Endothelial cell of umbilical vein (primary cell): Measurements from ENCODE around the gene CELF2. TPM values are rescaled to one million over a fixed set of nuclear protein-coding genes. Genes with fewer than 3 reads are reported as not detected.

ENCODE experiments used
- BruUV-seq: library from RNA; stranded (reverse); fragments of 400-500 nt; replicated peaks from 2 replicates; lab custom pipeline; 2021; lab: Mats Ljungman, UMichigan
- CTCF ChIA-PET: fragments of 300-600, 350-600 bp; sonication (Branson Sonifier 250); formaldehyde crosslinking; loops from one replicate; lab custom pipeline; 2021; ENCODE audit warnings: antibody characterized with exemption, inconsistent platforms; lab: Charles Lee
- POLR2A ChIA-PET: fragments of 300-600, 350-600 bp; sonication (Branson Sonifier 250); formaldehyde crosslinking; loops from one replicate; lab custom pipeline; 2021; ENCODE audit warnings: antibody characterized with exemption, inconsistent platforms; lab: Charles Lee
- DNase-seq: peaks from one replicate; pipeline ENCODE4 v3.0.0-alpha.2; 2011; ENCODE audit warnings: low read depth, low spot score
- FAIRE-seq: peaks from 2 replicates; lab custom pipeline; 2011; peaks lifted over from hg19 to GRCh38; lab: Jason Lieb, UNC
- H2AFZ ChIP-seq: 2 replicates; pipeline ENCODE4 v1.6.0; 2012; ENCODE audit warnings: low read depth, low read length, control low read depth, inconsistent platforms
- H3K27ac ChIP-seq: 2 replicates; pipeline ENCODE4 v1.5.1; 2011; ENCODE audit warnings: low read depth, mild to moderate bottlenecking, control low read depth, low read length, moderate library complexity; ENCODE audit not compliant: insufficient read depth
- H3K27me3 ChIP-seq, 2 experiments: 2 replicates each; pipeline versions ENCODE4 v1.6.0 to v1.6.1; 2011; ENCODE audit warnings: low read length in 2 of 2, mixed read lengths in 1 of 2; ENCODE audit not compliant: control insufficient read depth in 2 of 2, insufficient read depth in 2 of 2
- H3K36me3 ChIP-seq, 2 experiments: 2 replicates in 1 of 2; 3 replicates in 1 of 2; pipeline ENCODE4 v1.5.1; 2011; ENCODE audit warnings: low read length in 2 of 2, mild to moderate bottlenecking in 1 of 2, moderate library complexity in 1 of 2; ENCODE audit not compliant: control insufficient read depth in 2 of 2, insufficient read depth in 2 of 2; ENCODE audit errors: extremely low read depth in 1 of 2
- H3K4me1 ChIP-seq: 3 replicates; pipeline ENCODE4 v1.5.1; 2011; ENCODE audit warnings: mild to moderate bottlenecking, low read length; ENCODE audit not compliant: control insufficient read depth, insufficient read depth; ENCODE audit errors: extremely low read depth
- H3K4me2 ChIP-seq: 2 replicates; pipeline ENCODE4 v1.6.1; 2011; ENCODE audit warnings: low read length, control low read depth, mixed read lengths; ENCODE audit not compliant: insufficient read depth
- H3K4me3 ChIP-seq, 3 experiments: fragments of 200-600 bp in 1 of 3; sonication (generic), shearing (Covaris generic) in 1 of 3; replicated peaks in 1 of 3; 2 replicates each; pipeline ENCODE4 v1.5.1; 2011 to 2016; ENCODE audit warnings: control low read depth in 3 of 3, low read length in 3 of 3, mild to moderate bottlenecking in 2 of 3, inconsistent platforms in 1 of 3, low read depth in 1 of 3, moderate library complexity in 1 of 3; ENCODE audit not compliant: insufficient read depth in 1 of 3
- H3K79me2 ChIP-seq: 2 replicates; pipeline ENCODE4 v1.6.0; 2012; ENCODE audit warnings: low read length, inconsistent platforms; ENCODE audit not compliant: control insufficient read depth, insufficient read depth
- H3K9ac ChIP-seq: replicated peaks from 2 replicates; pipeline ENCODE3; 2011; ENCODE audit warnings: low read length, control low read depth; ENCODE audit not compliant: insufficient read depth; ENCODE audit errors: extremely low read depth
- H3K9me1 ChIP-seq: replicated peaks from 3 replicates; pipeline ENCODE4 v1.6.0; 2011; ENCODE audit warnings: mild to moderate bottlenecking, low read length; ENCODE audit not compliant: control insufficient read depth, insufficient read depth; ENCODE audit errors: extremely low read depth
- H3K9me3 ChIP-seq: replicated peaks from 2 replicates; pipeline ENCODE4 v1.5.1; 2012; ENCODE audit warnings: low read length, inconsistent platforms; ENCODE audit not compliant: control insufficient read depth, insufficient read depth
- H4K20me1 ChIP-seq: replicated peaks from 2 replicates; pipeline ENCODE3; 2011; ENCODE audit warnings: mild to moderate bottlenecking, low read length; ENCODE audit not compliant: control insufficient read depth, insufficient read depth; ENCODE audit errors: extremely low read depth
- CTCF ChIP-seq, 2 donors: IDR thresholded peaks; 1 replicate in 1 of 2; 2 replicates in 1 of 2; pipeline ENCODE4 v1.5.1; 2011; ENCODE audit warnings: low read length in 2 of 2, mild to moderate bottlenecking in 2 of 2, moderate library complexity in 2 of 2, control low read depth in 1 of 2, inconsistent platforms in 1 of 2, low read depth in 1 of 2; ENCODE audit not compliant: insufficient read depth in 1 of 2; ENCODE audit errors: extremely low read depth in 1 of 2
- EZH2 ChIP-seq: IDR thresholded peaks from 2 replicates; pipeline ENCODE4 v1.6.1; 2012; ENCODE audit warnings: borderline replicate concordance, low read depth, mild to moderate bottlenecking, moderate library complexity, low read length, inconsistent platforms; ENCODE audit not compliant: severe bottlenecking
- FOS ChIP-seq: IDR thresholded peaks from 2 replicates; pipeline ENCODE4 v1.6.1; 2011; ENCODE audit warnings: mild to moderate bottlenecking, low read length, moderate library complexity, borderline replicate concordance; ENCODE audit not compliant: insufficient read depth
- GATA2 ChIP-seq: IDR thresholded peaks from 2 replicates; pipeline ENCODE4 v1.7.0; 2011; ENCODE audit warnings: low read depth, mild to moderate bottlenecking, moderate library complexity, mixed read lengths, low read length; ENCODE audit not compliant: insufficient read length, insufficient read depth
- JUN ChIP-seq: IDR thresholded peaks from 2 replicates; pipeline ENCODE4 v1.6.1; 2011; ENCODE audit warnings: borderline replicate concordance, low read depth; ENCODE audit not compliant: insufficient read length, insufficient read depth
- MAX ChIP-seq: IDR thresholded peaks from 2 replicates; pipeline ENCODE4 v1.6.1; 2011; ENCODE audit not compliant: insufficient read depth, insufficient read length
- MYC ChIP-seq: IDR thresholded peaks from one replicate; pipeline ENCODE4 v1.6.1; 2011; ENCODE audit warnings: mild to moderate bottlenecking, low read depth, low read length
- POLR2A ChIP-seq: IDR thresholded peaks from 2 replicates; pipeline ENCODE4 v1.6.1; 2012; ENCODE audit warnings: low read depth, mild to moderate bottlenecking, control low read depth, low read length
- POLR2AphosphoS5 ChIP-seq: IDR thresholded peaks from 2 replicates; pipeline ENCODE4 v1.6.1; 2012; ENCODE audit warnings: low read depth, mild to moderate bottlenecking, control low read depth, low read length, moderate library complexity; ENCODE audit not compliant: insufficient read depth
- dilution Hi-C: fragments of 300-500 bp; cut with MboI; formaldehyde crosslinking; loops from one replicate; pipeline ENCODE4 v1.15.0; 2019; ENCODE audit warnings: low sequenced_read_pairs; ENCODE audit not compliant: extremely low pct_ligation_motif_present
- intact Hi-C: fragments of 100-400 bp; cut with micrococcal nuclease; formaldehyde crosslinking; loops from one replicate; pipeline ENCODE4 v1.10.0; 2022
- polyA plus RNA-seq, 4 experiments: library from polyadenylated mRNA; depleted of rRNA in 3 of 4; stranded (reverse) in 3 of 4; unstranded in 1 of 4; fragments of >200 nt; gene quantifications; 2 replicates each; pipeline versions ENCODE4 v1.2.1 to v1.2.3, GENCODE V29; 2011 to 2012; ENCODE audit warnings: missing spikeins in 1 of 4
- total RNA-seq: library from RNA; stranded (reverse); gene quantifications from 2 replicates; pipeline ENCODE4 v1.2.3, GENCODE V29; 2021

Gene CELF2
- total and polyA plus RNA-seq, 2 donors (not counting 3 experiments of a cell fraction or from before 2014, with no cell fraction given) = 21.6 to 42.6 TPM

GRCh38 chr10:11246752-11247467 is 229.2 kb downstream of the CELF2 start:
- intact Hi-C loops (no loop called here), dilution Hi-C loops (no loop called here)
- Histone ChIP-seq H3K4me3 (no peak overlapping the region), H3K9ac (no peak overlapping the region), H3K27me3 (no peaks in the 10 kb centered on the region), H2AFZ (no peak overlapping the region), H3K9me3 (no peaks in the 10 kb centered on the region), H3K27ac (no peak overlapping the region), H3K36me3 (no peaks in the 10 kb centered on the region), H3K4me1 (no peaks in the 10 kb centered on the region), H4K20me1 (no peaks in the 10 kb centered on the region), H3K79me2 (no peaks in the 10 kb centered on the region), H3K9me1 (no peaks in the 10 kb centered on the region), H3K4me2 (no peak overlapping the region)
- CTCF ChIA-PET = no interaction called here
- FAIRE-seq = no peak
- no TSS peak for BruUV-seq
- TF ChIP-seq POLR2A (no peak), JUN (no peak), POLR2AphosphoS5 (no peak), FOS (no peak), MAX (no peak), CTCF (IDR thresholded peaks at IDR 0.05; ENCODE audit: extremely low read depth in 1 of 2, insufficient read depth in 1 of 2, low read depth in 1 of 2, low read length in 2 of 2) (no peak), MYC (no peak), EZH2 (no peak), GATA2 (no peak)
- no peak for DNase-seq
- POLR2A ChIA-PET = no interaction called here
